Muscle of leg (tissue), 11 donors: Measurements from ENCODE around the gene MBD3. TPM values are rescaled to one million over a fixed set of nuclear protein-coding genes. Genes with fewer than 3 reads are reported as not detected.

ENCODE experiments used
- DNase-seq: peaks from one replicate; pipeline ENCODE4 v3.0.0; 2013
- H3K27ac ChIP-seq: one replicate; pipeline ENCODE4 v1.5.1; 2013; ENCODE audit warnings: mild to moderate bottlenecking, low read length, control low read depth
- H3K27me3 ChIP-seq: one replicate; pipeline ENCODE4 v1.6.1; 2013; ENCODE audit warnings: low read length; ENCODE audit not compliant: control insufficient read depth, insufficient read depth
- H3K36me3 ChIP-seq: one replicate; pipeline ENCODE4 v1.6.1; 2013; ENCODE audit warnings: low read length; ENCODE audit not compliant: control insufficient read depth, insufficient read depth
- H3K4me1 ChIP-seq: one replicate; pipeline ENCODE4 v1.6.1; 2013; ENCODE audit warnings: low read length; ENCODE audit not compliant: control insufficient read depth, insufficient read depth
- H3K4me3 ChIP-seq: one replicate; pipeline ENCODE4 v1.5.1; 2013; ENCODE audit warnings: low read length, control low read depth
- H3K9me3 ChIP-seq: replicated peaks from 2 replicates; pipeline ENCODE4 v1.6.1; 2013; ENCODE audit warnings: low read depth, low read length; ENCODE audit not compliant: control insufficient read depth
- WGBS: methylation state at CpG from one replicate; pipeline ENCODE4 v1.1.5; 2013; ENCODE audit warnings: missing lambda C conversion rate; ENCODE audit not compliant: insufficient coverage; 5-methylcytosine and 5-hydroxymethylcytosine counted together
- polyA plus RNA-seq, 8 donors: library from polyadenylated mRNA; unstranded; fragments of 120-200 nt; gene quantifications; one replicate each; pipeline versions ENCODE4 v1.2.1 to v1.2.3, GENCODE V29; 2013; ENCODE audit warnings: inconsistent platforms in 1 of 8, low replicate concordance in 1 of 8; ENCODE audit not compliant: insufficient read length in 8 of 8, insufficient read depth in 1 of 8
- total RNA-seq: library from RNA; stranded (reverse); fragments of 120-200 nt; gene quantifications from one replicate; pipeline ENCODE4 v1.2.4, GENCODE V29; 2013

Gene MBD3
- total and polyA plus RNA-seq, 9 donors: 57.2 to 73.5 (median 68.8) TPM

DNA sequence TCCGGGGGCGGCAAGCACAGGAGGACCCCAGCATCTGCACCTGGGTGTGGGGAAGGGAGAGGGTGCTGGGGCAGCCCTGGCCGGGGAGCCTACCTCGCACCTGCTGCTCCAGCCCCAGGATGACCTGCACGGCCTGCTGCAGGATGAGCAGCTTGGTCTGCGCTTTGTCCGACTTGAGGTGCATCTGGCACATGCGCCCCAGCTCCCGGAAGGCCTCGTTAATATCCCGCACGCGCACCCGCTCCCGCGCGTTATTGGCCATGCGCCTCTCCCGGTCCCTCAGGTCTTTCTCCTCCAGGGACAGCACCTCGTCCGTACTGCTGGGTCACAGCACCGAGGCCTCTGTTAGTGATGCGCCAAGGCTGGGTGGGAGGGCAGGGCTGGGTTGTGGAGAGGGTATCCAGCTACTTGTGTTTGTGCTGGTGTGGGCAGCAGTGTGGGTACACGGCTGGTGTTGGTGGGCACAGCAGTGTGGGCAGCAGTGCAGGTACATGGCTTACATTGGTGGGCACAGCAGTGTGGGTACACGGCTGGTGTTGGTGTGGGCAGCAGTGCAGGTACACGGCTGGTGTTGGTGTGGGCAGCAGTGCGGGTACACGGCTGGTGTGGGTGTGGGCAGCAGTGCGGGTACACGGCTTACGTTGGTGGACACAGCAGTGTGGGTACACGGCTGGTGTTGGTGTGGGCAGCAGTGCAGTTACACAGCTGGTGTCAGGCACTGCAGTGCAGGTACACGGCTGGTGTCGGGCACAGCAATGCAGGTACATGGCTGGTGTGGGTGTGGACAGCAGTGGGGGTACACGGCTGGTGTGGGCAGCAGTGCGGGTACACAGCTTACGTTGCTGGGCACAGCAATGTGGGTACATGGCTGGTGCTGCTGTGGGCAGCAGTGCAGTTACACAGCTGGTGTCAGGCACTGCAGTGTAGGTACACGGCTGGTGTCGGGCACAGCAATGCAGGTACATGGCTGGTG, 19.7 kb upstream of the MBD3 start:
- Histone ChIP-seq H3K4me3 (no peak overlapping the region), H3K4me1 (no peaks in the 10 kb centered on the region), H3K9me3 (no peaks in the 10 kb centered on the region), H3K27ac (no peak overlapping the region), H3K36me3 (peaks cover 84% of the 10 kb centered on the region), H3K27me3 (no peaks in the 10 kb centered on the region)
- 90% methylated on average over 36 of the region's 39 CpGs for WGBS
- no peak for DNase-seq

DNA sequence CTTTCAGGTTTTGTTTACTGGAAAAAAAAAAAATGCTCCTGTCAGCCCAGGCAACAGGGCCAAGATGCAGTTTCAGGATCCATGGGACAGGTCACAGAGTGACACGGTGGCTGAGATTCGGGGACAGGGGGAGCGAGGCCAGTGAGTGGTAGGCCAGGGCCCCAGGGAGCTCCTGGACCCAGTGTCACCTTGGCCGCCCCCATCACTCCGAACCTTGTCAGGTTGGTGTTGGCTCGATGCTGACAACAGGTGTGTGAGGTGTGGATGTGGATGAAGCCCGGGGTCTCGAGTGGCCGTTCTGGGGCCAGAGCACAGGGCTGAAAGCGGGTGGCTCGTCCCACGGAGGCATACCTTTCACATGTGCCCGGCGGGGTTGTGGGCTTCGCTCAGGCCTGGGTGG, 18.7 kb upstream of the MBD3 start:
- Histone ChIP-seq H3K36me3 (peaks cover 75% of the 10 kb centered on the region), H3K4me3 (no peak overlapping the region), H3K27ac (no peak overlapping the region), H3K4me1 (peaks cover 3% of the 10 kb centered on the region), H3K9me3 (no peaks in the 10 kb centered on the region), H3K27me3 (no peaks in the 10 kb centered on the region)
- DNase-seq: no peak
- 79% methylated on average over 7 of the region's 15 CpGs for WGBS

DNA sequence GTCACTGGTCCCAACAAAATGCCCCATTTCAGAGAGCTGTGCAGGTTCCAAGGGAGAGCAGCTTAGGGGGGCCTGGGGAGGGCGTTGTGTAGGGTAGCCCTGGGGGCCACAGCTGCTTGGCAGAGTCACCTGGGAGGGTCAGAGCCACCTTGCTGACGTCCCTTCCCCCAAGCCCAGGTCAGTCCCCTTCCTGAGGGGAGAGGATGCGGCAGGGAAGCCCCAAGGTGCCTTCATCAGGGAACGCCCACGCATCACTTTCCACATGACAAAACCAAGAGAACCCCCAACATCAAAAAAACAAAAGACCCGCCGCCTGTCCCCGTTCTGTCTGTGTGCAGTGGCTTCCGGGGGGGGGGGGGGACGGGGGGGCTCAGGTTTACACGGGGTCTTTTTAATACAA, 17.9 kb upstream of the MBD3 start:
- Histone ChIP-seq H3K27me3 (no peaks in the 10 kb centered on the region), H3K27ac (no peak overlapping the region), H3K36me3 (peaks cover 69% of the 10 kb centered on the region), H3K9me3 (no peaks in the 10 kb centered on the region), H3K4me1 (peaks cover 9% of the 10 kb centered on the region), H3K4me3 (no peak overlapping the region)
- DNase-seq: no peak
- WGBS: 71% methylated on average over 1 of the region's 11 CpGs

DNA sequence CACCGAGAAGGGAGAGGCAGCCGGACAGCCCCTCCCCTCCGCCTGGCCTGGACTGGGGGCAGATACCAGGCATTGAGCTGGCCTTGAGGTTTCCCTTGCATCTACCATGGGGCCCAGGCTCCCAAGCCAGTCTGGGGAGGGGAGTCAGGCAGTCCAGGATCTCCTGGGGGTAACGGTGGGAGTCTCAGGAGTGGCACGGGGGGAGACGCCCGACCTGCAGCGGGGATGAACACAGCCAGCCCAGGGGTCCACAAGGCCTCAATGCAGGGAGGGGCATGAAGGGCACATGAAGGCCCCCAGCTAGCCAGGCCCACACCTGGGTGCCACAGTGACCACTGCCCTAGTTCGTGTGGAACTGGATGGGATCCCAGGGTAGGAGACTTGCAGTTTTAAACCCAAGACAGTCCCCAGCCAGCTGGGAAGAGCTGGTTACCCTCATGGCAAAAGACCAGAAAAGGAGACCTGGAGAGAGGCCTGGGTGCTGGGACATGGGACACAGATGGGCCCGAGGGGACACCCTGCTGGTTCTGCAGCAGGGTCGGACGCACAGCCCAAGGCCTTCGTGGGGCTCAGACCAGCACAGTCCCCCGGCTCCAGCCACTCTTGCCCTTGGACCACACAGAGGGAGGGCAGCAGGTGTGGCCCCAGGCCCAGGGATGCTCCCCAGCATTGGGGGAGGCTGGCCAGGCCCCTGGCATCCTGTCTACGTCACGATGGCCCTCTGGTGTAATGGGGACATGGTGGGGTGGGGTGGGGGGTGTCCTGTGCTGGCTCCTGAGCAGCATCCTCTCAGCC, 17.2 kb upstream of the MBD3 start:
- Histone ChIP-seq H3K4me3 (no peak overlapping the region), H3K4me1 (peaks cover 10% of the 10 kb centered on the region), H3K9me3 (no peaks in the 10 kb centered on the region), H3K27me3 (no peaks in the 10 kb centered on the region), H3K36me3 (peaks cover 63% of the 10 kb centered on the region), H3K27ac (no peak overlapping the region)
- WGBS: 69% methylated on average over 14 of the region's 16 CpGs
- no peak for DNase-seq

DNA sequence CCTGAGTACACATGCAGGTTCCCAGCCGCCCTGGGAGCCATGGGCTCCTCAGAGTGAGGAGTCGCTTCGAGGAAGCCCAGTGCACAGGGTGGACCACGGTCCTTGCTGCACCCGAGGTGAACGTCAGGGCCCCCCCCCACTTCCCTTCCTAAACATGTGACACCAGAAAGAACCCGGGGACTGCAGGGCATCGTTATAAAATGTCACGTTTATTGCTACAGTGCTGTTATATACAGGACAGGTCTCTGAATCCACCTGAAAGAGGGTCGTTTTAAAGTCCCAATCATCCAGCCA, 16.4 kb upstream of the MBD3 start:
- no peak overlapping the region for H3K27ac ChIP-seq
- no peak overlapping the region for H3K4me3 ChIP-seq
- H3K36me3 ChIP-seq: peaks cover 55% of the 10 kb centered on the region
- H3K9me3 ChIP-seq: no peaks in the 10 kb centered on the region
- peaks cover 18% of the 10 kb centered on the region for H3K4me1 ChIP-seq
- WGBS: 47% methylated on average over 5 of the region's 10 CpGs
- DNase-seq: no peak
- H3K27me3 ChIP-seq: no peaks in the 10 kb centered on the region

DNA sequence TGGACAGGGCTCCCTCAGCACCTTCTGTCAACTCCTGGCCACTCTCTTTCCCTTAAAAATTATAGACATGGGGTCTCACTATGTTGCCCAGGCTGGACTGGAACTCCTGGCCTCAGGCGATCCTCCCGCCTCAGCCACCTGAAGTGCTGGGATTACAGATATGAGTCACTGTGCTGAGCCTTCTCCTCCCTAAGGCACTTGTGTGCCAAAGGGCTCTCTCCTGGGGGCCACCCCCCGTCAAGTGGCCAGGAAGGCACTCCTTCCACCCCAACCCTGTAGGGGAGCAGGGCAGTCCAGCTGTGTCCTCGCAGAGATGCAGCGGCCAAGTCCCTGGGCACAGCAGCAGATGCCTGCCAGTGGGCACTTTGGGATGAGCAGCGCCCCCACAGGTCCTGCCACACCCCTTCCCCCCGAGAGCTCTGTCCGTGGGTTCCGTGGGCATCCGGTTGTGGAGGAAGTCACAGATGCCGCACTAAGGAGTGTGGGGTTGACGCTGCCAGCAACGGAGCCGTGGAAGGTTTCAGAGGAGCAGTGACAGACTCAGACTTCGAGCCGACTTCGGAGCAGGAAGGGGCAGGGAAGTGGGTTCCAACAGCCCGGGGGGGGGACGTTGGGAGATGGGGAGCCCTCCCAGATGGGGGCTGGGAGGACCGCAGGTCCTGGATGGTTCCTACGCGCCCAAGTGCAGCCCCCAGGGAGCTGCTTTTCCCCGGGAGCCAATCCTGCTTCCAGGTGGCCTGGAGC, 15.9 kb upstream of the MBD3 start:
- Histone ChIP-seq H3K36me3 (peaks cover 49% of the 10 kb centered on the region), H3K4me1 (peaks cover 20% of the 10 kb centered on the region), H3K27ac (no peak overlapping the region), H3K4me3 (no peak overlapping the region), H3K27me3 (no peaks in the 10 kb centered on the region), H3K9me3 (no peaks in the 10 kb centered on the region)
- no peak for DNase-seq
- WGBS: 55% methylated on average over 17 of the region's 23 CpGs

DNA sequence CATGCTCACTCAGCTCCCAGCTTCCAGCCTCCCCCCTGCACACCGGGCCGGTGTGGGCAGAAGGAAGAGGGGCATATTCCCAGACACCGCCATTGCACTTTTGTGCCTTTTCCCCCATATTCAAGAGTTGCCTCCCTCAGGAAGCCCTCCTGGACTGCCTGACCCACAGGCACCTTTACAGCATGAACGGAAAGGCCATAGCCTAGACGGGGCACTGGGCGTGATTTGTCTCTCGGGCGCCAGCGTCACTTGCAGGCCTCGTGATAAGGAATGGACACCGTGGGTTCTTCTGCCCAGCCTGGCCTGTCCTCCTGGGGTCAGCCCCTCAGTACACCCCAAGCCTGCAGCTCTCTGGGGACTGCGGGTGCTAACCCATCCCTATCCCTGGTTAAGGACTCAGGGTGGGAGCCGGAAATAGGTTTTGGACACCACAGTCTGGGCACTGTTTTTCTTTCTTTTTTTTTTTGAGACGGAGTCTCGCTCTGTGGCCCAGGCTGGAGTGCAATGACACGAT, 13.5 kb upstream of the MBD3 start:
- Histone ChIP-seq H3K36me3 (peaks cover 27% of the 10 kb centered on the region), H3K27ac (peak overlapping the region; percentile 99), H3K4me1 (peaks cover 28% of the 10 kb centered on the region), H3K9me3 (no peaks in the 10 kb centered on the region), H3K4me3 (peak overlapping the region; percentile 71), H3K27me3 (no peaks in the 10 kb centered on the region)
- WGBS: 22% methylated on average over 10 of the region's 16 CpGs
- no peak for DNase-seq

DNA sequence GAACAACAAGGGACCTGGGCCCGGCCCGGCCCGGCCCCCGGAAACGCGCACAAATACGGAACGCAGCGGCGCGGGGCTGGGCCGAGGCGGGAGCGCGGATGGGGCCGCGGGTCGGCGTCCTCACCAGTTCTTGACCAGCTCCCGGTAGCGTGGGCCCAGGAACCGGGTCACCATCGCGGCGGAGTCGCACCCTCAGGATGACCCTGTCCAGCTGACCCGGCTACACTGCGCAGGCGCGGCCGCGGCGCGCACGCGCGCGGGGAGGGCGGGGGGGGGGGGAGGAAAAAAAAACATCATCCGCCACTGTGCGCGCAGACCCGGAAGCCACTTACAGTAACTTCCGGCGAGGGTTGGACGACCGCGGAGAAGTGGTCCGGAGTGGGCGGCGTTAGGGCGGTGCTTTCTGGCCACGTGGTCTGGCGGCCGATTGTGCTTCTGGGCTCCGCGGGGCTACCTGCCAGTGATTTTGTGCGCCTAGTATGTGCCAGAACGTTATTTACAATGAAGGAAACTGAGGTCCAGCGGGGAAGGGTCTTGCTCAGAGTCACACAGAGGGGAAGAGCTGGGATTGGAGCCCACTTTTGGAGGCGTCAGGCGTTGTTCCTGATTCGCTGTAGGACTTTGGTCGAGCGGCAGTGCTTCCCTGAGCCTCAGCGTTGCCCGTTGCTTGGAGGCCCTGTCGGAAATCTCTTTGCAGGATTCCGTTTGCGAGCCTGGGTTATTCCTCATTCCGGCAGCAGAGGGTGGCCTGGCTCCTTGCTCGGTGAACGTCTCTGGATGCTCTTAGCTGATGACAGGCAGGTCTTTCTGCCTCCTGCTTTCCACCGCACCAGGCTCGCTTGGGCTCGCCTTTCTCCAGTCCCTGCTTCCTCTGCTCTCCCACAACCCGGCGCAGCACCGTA, 12.8 kb upstream of the MBD3 start, which contains the start of gene UQCR11:
Gene UQCR11, minus strand, starts transcription at position 227 of the 902 bp plus-strand sequence. Its CDS starts 53 bp downstream, at position 174.
- peaks cover 28% of the 10 kb centered on the region for H3K4me1 ChIP-seq
- no peaks in the 10 kb centered on the region for H3K9me3 ChIP-seq
- peak; percentile 98 for DNase-seq
- peaks cover 21% of the 10 kb centered on the region for H3K36me3 ChIP-seq
- H3K27me3 ChIP-seq: no peaks in the 10 kb centered on the region
- WGBS: under 1% methylated on average over 54 of the region's 79 CpGs
- H3K27ac ChIP-seq: peak within 1 kb of the TSS; percentile 99
- H3K4me3 ChIP-seq: peak within 1 kb of the TSS; percentile 100

DNA sequence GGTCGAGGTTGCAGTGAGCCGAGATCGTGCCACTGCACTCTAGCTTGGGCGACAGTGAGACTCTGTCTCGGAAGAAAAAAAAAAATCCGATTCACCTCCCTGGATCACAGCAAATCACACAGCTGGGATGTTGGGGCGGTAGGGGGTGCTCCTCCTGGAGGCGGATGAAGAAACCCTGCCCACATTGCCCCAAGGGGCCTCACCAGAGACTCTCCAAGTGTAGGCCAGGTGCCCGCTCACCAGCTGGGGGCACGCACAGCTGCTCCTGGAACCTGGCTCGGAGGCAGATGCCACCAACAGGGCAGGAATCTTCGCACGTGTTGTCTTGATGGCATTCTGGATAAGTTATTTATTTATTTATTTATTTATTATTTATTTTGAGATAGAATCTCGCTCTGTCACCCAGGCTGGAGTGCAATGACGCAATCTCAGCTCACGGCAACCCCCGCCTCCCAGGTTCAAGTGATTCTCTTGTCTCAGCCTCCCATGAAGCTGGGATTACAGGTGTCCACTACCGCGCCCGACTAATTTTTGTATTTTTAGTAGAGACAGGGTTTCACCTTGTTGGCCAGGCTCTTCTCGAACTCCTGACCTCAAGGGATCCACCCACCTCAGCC, 9.5 kb upstream of the MBD3 start:
- Histone ChIP-seq H3K4me3 (no peak overlapping the region), H3K4me1 (peaks cover 28% of the 10 kb centered on the region), H3K27ac (no peak overlapping the region), H3K27me3 (no peaks in the 10 kb centered on the region), H3K36me3 (peaks cover 26% of the 10 kb centered on the region), H3K9me3 (no peaks in the 10 kb centered on the region)
- 93% methylated on average over 2 of the region's 21 CpGs for WGBS
- DNase-seq: no peak
